VCaP (cell line): Measurements from ENCODE around the gene CYB561D1.

Source experiments
- H3K27ac ChIP-seq: fragments of 450-650 bp; 2 replicates; pipeline ENCODE4 v1.5.1; 2017
- CTCF ChIP-seq: fragments of 450-650 bp; conservative IDR thresholded peaks from 2 replicates; pipeline ENCODE4 v1.5.1; 2017; ENCODE audit warnings: mild to moderate bottlenecking, moderate library complexity

Gene CYB561D1

DNA sequence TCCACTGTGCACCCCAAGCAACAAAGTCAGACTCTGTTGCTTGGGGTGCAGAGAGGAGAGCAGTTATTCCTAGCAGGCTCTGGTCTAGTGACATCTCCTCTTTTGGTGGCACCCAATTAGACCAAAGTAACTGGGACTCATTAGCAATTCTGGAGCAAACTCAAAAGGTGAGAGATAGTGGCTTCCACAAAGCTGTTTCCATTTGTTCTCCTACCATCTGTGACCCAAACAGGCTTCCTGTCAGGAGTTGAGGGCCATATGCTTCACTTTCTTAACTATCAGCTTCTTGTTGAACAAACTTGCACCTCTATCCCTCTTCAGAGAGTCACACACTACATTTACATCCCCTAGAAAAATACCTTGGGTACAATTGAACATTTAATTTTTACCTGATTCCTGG, 11.7 kb upstream of the CYB561D1 start:
- no peak overlapping the region for H3K27ac ChIP-seq
- no peak for TF ChIP-seq CTCF

GRCh38 chr1:109482791-109483671, 10.9 kb upstream of the CYB561D1 start:
- H3K27ac ChIP-seq, result peak overlapping the region; percentile 81; the same call in 1 of the 2 replicates
- no peak for TF ChIP-seq CTCF

DNA sequence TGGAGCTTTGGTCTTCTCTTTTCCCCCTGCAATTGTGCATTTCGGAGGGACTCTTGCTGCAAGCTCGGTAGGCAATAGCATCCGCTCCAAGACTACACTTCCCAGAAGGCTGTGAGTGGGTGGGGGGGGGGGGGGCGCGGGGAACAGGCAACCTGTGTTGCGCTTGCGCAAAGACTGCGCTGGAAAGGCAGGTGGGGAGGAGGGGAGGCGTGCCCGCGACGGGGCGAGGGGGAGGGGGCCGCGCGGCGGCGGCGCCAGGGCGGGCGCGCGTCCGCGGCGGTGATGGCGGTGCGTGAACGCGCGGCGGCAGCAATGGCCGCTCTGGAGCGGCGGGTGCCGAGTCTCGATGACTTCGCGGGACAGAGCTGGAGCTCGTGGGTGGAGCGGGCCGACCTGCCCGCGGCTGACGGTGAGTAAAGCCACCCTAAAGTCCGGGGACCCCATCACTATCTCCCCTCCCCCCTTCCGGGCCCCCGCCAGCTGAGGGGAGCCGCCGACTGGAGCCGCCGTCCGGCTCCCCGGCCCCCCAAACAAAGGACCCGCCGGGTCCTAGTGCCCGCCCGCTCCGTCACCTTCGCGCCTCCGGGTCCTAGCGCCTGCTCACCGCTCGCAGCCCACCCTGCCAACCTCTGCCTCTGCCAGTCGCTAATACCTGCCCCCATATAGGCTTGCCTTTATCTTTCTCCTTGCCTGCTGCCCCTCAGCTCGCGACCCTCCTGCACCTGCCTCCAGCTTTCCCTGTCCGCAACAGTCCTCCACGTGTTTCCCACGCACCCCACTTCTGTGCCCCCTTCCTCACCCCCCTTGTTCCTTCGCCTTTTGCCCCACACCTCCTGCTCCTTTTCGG, 10.0 kb upstream of the CYB561D1 start, which contains the start of gene ATXN7L2:
Gene ATXN7L2, plus strand, starts transcription at position 234 of the 847 bp plus-strand sequence. Its CDS starts 49 bp downstream, at position 283.
- TF ChIP-seq CTCF, result no peak

GRCh38 chr1:109484519-109484975, 9.3 kb upstream of the CYB561D1 start:
- no peak for TF ChIP-seq CTCF
- H3K27ac ChIP-seq, result peak overlapping the region; percentile 81

More for the DNA sequence above, 10.0 kb upstream of the CYB561D1 start, which contains the start of gene ATXN7L2:
- H3K27ac ChIP-seq, result peak within 1 kb of the TSS; percentile 81

GRCh38 chr1:109485001-109485400, 8.9 kb upstream of the CYB561D1 start:
- peak overlapping the region; percentile 81; the same call in 1 of the 2 replicates for H3K27ac ChIP-seq
- no peak for TF ChIP-seq CTCF

GRCh38 chr1:109487261-109487660, 6.6 kb upstream of the CYB561D1 start:
- no peak for TF ChIP-seq CTCF
- no peak overlapping the region for H3K27ac ChIP-seq

- 0 out of 2 replicates have a peak, but pooled peaks have one; percentile 7 for TF ChIP-seq CTCF
- no peak overlapping the region for H3K27ac ChIP-seq
These were observed 5.7 kb upstream of the CYB561D1 start for GRCh38 chr1:109488201-109488600.
